Measurements from ENCODE around the gene CCDC116. TPM values are rescaled to one million over a fixed set of nuclear protein-coding genes. Genes with fewer than 3 reads are reported as not detected.

CCDC116 gene
- polyA plus RNA-seq, 1 donor from 2014 or later: 0.28 TPM

DNA sequence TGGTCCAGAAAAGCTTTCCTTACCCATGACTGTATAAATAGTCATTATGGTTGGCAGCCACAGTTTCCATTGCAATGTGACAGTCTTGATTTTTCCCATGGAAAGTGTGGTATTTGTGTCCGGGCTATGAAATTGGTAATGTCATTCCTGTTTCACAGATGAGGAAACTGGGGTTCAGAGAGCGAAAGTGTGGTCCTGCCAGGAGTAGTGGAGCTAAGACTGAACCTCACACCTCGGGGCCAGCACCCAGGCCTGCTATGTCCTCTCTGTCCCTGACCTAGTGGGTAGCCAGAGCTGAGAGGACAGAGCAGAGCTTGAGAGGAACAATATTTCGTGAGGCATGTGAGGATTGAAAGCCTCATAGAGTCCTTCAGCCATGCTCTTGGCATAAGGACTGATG lies 1.5 kb upstream of the CCDC116 start:
- H3K27ac ChIP-seq (ENCODE audit: low read length): no peak overlapping the region
- no peak overlapping the region for H2AFZ ChIP-seq (ENCODE audit: low read depth, low read length)
- no peak overlapping the region for H3K4me2 ChIP-seq (ENCODE audit: low read length)
- H4K20me1 ChIP-seq (ENCODE audit: insufficient read depth): no peaks in the 10 kb centered on the region
- no peaks in the 10 kb centered on the region for H3K27me3 ChIP-seq (ENCODE audit: insufficient read depth, low read depth, low read length)
- no peaks in the 10 kb centered on the region for H3K9me3 ChIP-seq (ENCODE audit: low read length)
- H3K9ac ChIP-seq (ENCODE audit: low read length): no peak overlapping the region
- H3K79me2 ChIP-seq (replicated peaks; ENCODE audit: insufficient read depth, low read length): no peaks in the 10 kb centered on the region
- TF ChIP-seq, protein P1, sequence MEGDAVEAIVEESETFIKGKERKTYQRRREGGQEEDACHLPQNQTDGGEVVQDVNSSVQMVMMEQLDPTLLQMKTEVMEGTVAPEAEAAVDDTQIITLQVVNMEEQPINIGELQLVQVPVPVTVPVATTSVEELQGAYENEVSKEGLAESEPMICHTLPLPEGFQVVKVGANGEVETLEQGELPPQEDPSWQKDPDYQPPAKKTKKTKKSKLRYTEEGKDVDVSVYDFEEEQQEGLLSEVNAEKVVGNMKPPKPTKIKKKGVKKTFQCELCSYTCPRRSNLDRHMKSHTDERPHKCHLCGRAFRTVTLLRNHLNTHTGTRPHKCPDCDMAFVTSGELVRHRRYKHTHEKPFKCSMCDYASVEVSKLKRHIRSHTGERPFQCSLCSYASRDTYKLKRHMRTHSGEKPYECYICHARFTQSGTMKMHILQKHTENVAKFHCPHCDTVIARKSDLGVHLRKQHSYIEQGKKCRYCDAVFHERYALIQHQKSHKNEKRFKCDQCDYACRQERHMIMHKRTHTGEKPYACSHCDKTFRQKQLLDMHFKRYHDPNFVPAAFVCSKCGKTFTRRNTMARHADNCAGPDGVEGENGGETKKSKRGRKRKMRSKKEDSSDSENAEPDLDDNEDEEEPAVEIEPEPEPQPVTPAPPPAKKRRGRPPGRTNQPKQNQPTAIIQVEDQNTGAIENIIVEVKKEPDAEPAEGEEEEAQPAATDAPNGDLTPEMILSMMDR (IDR thresholded peaks at IDR 0.05; ENCODE audit: poor library complexity, severe bottlenecking): no peak
- TF ChIP-seq TAF1 (IDR thresholded peaks at IDR 0.05; ENCODE audit: low read depth): no peak
- TF ChIP-seq, protein P2, sequence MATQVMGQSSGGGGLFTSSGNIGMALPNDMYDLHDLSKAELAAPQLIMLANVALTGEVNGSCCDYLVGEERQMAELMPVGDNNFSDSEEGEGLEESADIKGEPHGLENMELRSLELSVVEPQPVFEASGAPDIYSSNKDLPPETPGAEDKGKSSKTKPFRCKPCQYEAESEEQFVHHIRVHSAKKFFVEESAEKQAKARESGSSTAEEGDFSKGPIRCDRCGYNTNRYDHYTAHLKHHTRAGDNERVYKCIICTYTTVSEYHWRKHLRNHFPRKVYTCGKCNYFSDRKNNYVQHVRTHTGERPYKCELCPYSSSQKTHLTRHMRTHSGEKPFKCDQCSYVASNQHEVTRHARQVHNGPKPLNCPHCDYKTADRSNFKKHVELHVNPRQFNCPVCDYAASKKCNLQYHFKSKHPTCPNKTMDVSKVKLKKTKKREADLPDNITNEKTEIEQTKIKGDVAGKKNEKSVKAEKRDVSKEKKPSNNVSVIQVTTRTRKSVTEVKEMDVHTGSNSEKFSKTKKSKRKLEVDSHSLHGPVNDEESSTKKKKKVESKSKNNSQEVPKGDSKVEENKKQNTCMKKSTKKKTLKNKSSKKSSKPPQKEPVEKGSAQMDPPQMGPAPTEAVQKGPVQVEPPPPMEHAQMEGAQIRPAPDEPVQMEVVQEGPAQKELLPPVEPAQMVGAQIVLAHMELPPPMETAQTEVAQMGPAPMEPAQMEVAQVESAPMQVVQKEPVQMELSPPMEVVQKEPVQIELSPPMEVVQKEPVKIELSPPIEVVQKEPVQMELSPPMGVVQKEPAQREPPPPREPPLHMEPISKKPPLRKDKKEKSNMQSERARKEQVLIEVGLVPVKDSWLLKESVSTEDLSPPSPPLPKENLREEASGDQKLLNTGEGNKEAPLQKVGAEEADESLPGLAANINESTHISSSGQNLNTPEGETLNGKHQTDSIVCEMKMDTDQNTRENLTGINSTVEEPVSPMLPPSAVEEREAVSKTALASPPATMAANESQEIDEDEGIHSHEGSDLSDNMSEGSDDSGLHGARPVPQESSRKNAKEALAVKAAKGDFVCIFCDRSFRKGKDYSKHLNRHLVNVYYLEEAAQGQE (IDR thresholded peaks at IDR 0.05; ENCODE audit: borderline replicate concordance): no peak
- TF ChIP-seq EZH2 (IDR thresholded peaks at IDR 0.05; ENCODE audit: borderline replicate concordance, insufficient read depth, low read length, poor library complexity, severe bottlenecking): no peak
- TF ChIP-seq SMC3 (conservative IDR thresholded peaks at IDR 0.05; ENCODE audit: poor library complexity): no peak
- TF ChIP-seq EP300 (conservative IDR thresholded peaks at IDR 0.05; ENCODE audit: poor library complexity, severe bottlenecking): no peak
- no peak for TF ChIP-seq RAD21 (conservative IDR thresholded peaks at IDR 0.05)
- TF ChIP-seq POLR2AphosphoS5 (IDR thresholded peaks at IDR 0.05): no peak
- TF ChIP-seq MXI1 (conservative IDR thresholded peaks at IDR 0.05; ENCODE audit: poor library complexity, severe bottlenecking): no peak
- H3K9me2 ChIP-seq (ENCODE audit: insufficient read depth, low read length): no peaks in the 10 kb centered on the region
- H3K36me3 ChIP-seq (ENCODE audit: insufficient read depth, low read length): no peaks in the 10 kb centered on the region
- H3F3A ChIP-seq (ENCODE audit: insufficient read depth, low read length, poor library complexity, severe bottlenecking): no peaks in the 10 kb centered on the region
- H3K4me3 ChIP-seq (ENCODE audit: low read length): no peak overlapping the region

DNA sequence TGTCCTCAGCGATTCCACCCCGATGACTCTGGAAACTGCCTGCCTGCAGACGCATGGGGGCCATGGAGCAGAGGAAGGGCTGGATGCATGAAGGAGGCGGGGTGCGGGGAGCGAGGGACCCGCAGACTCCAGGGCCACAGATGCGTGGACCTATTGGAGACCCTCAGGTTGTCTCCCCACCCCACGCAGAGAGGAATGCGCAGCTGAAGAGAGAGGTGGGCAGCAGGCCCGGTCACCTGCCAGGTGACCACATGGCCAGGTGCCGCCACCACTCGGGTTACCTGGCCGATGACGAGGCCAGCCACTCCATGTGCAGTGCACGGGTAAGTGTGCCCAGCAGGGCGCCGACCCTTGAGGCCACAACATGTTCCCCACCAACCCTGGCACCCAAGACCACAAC lies 371 bp downstream of the CCDC116 start:
- no peaks in the 10 kb centered on the region for H3K27me3 ChIP-seq (ENCODE audit: insufficient read depth, low read depth, low read length)
- H4K20me1 ChIP-seq (ENCODE audit: insufficient read depth): no peaks in the 10 kb centered on the region
- H2AFZ ChIP-seq (ENCODE audit: low read depth, low read length): no peak overlapping the region
- no peak overlapping the region for H3K9ac ChIP-seq (ENCODE audit: low read length)
- no peaks in the 10 kb centered on the region for H3K79me2 ChIP-seq (replicated peaks; ENCODE audit: insufficient read depth, low read length)
- no peaks in the 10 kb centered on the region for H3K9me2 ChIP-seq (ENCODE audit: insufficient read depth, low read length)
- no peak overlapping the region for H3K27ac ChIP-seq (ENCODE audit: low read length)
- no peak overlapping the region for H3K4me2 ChIP-seq (ENCODE audit: low read length)
- TF ChIP-seq MXI1 (conservative IDR thresholded peaks at IDR 0.05; ENCODE audit: poor library complexity, severe bottlenecking): no peak
- TF ChIP-seq, protein P2 (IDR thresholded peaks at IDR 0.05; ENCODE audit: borderline replicate concordance): no peak
- no peak for TF ChIP-seq TAF1 (IDR thresholded peaks at IDR 0.05; ENCODE audit: low read depth)
- TF ChIP-seq, protein P1 (IDR thresholded peaks at IDR 0.05; ENCODE audit: poor library complexity, severe bottlenecking): no peak
- TF ChIP-seq SMC3 (conservative IDR thresholded peaks at IDR 0.05; ENCODE audit: poor library complexity): no peak
- no peak for TF ChIP-seq EP300 (conservative IDR thresholded peaks at IDR 0.05; ENCODE audit: poor library complexity, severe bottlenecking)
- TF ChIP-seq POLR2AphosphoS5 (IDR thresholded peaks at IDR 0.05): no peak
- TF ChIP-seq EZH2 (IDR thresholded peaks at IDR 0.05; ENCODE audit: borderline replicate concordance, insufficient read depth, low read length, poor library complexity, severe bottlenecking): no peak
- TF ChIP-seq RAD21 (conservative IDR thresholded peaks at IDR 0.05): no peak
- H3K36me3 ChIP-seq (ENCODE audit: insufficient read depth, low read length): no peaks in the 10 kb centered on the region
- no peaks in the 10 kb centered on the region for H3K9me3 ChIP-seq (ENCODE audit: low read length)
- no peak overlapping the region for H3K4me3 ChIP-seq (ENCODE audit: low read length)
- no peaks in the 10 kb centered on the region for H3F3A ChIP-seq (ENCODE audit: insufficient read depth, low read length, poor library complexity, severe bottlenecking)
